H1 (cell line): ENCODE results near the gene COL5A1. TPM values are rescaled to one million over a fixed set of nuclear protein-coding genes. Genes with fewer than 3 reads are reported as not detected.

Experiments
- CTCF ChIA-PET: fragments of 300-600 bp; sonication (Branson Sonifier 250); formaldehyde crosslinking; loops from one replicate; lab custom pipeline; 2021; ENCODE audit not compliant: partially characterized antibody; lab: Charles Lee
- POLR2A ChIA-PET: fragments of 300-600 bp; sonication (Branson Sonifier 250); formaldehyde crosslinking; loops from one replicate; lab custom pipeline; 2021; ENCODE audit warnings: inconsistent platforms; ENCODE audit not compliant: partially characterized antibody; lab: Charles Lee
- DNase-seq, 2 experiments: peaks; one replicate each; pipeline versions ENCODE4 v3.0.0 to v3.0.0-alpha.2; 2010 to 2022; ENCODE audit warnings: low spot score in 2 of 2, low read depth in 1 of 2, mixed read lengths in 1 of 2
- FAIRE-seq: peaks from 2 replicates; lab custom pipeline; 2011; peaks lifted over from hg19 to GRCh38; lab: Jason Lieb, UNC
- H2AFZ ChIP-seq: 2 replicates; pipeline ENCODE4 v1.8.1; 2012; ENCODE audit warnings: low read length, inconsistent platforms
- H2AK5ac ChIP-seq: 2 replicates; pipeline ENCODE4 v1.6.1; 2013; ENCODE audit warnings: low read depth, low read length
- H2BK120ac ChIP-seq: replicated peaks from 2 replicates; pipeline ENCODE3; 2013; ENCODE audit warnings: low read depth, low read length, inconsistent platforms
- H2BK12ac ChIP-seq: 2 replicates; pipeline ENCODE4 v1.6.1; 2013; ENCODE audit warnings: low read depth, low read length
- H2BK15ac ChIP-seq: 2 replicates; pipeline ENCODE4 v1.6.1; 2013; ENCODE audit warnings: low read length
- H2BK20ac ChIP-seq: 2 replicates; pipeline ENCODE4 v1.6.1; 2013; ENCODE audit warnings: low read length
- H2BK5ac ChIP-seq: 2 replicates; pipeline ENCODE4 v1.6.1; 2013; ENCODE audit warnings: low read depth, low read length
- H3K14ac ChIP-seq: 2 replicates; pipeline ENCODE4 v1.6.1; 2013; ENCODE audit warnings: inconsistent platforms; ENCODE audit not compliant: insufficient read length
- H3K18ac ChIP-seq: 2 replicates; pipeline ENCODE4 v1.6.1; 2013; ENCODE audit warnings: low read length; ENCODE audit errors: extremely low read depth
- H3K23ac ChIP-seq: 2 replicates; pipeline ENCODE4 v1.6.1; 2013; ENCODE audit warnings: inconsistent platforms; ENCODE audit not compliant: insufficient read length
- H3K23me2 ChIP-seq: 2 replicates; pipeline ENCODE4 v1.6.1; 2013; ENCODE audit warnings: low read depth, low read length
- H3K27ac ChIP-seq: 2 replicates; pipeline ENCODE4 v1.6.1; 2011; ENCODE audit warnings: low read depth, low read length, inconsistent platforms
- H3K27me3 ChIP-seq, 4 experiments: replicated peaks in 1 of 4; 1 replicate in 1 of 4; 2 replicates in 3 of 4; pipeline versions ENCODE4 v1.6.1 to v1.8.1; 2011 to 2013; ENCODE audit warnings: low read length in 3 of 4, mild to moderate bottlenecking in 3 of 4, inconsistent platforms in 2 of 4, mixed read lengths in 2 of 4, moderate library complexity in 1 of 4; ENCODE audit not compliant: control insufficient read depth in 3 of 4, insufficient read depth in 3 of 4; ENCODE audit errors: extremely low read depth in 1 of 4
- H3K36me3 ChIP-seq, 4 experiments: 2 replicates each; pipeline versions ENCODE4 v1.6.1 to v1.8.1; 2011 to 2013; ENCODE audit warnings: mild to moderate bottlenecking in 4 of 4, low read length in 3 of 4, moderate library complexity in 2 of 4, control low read depth in 1 of 4, inconsistent platforms in 1 of 4; ENCODE audit not compliant: insufficient read depth in 4 of 4, control insufficient read depth in 2 of 4
- H3K4ac ChIP-seq: replicated peaks from 2 replicates; pipeline ENCODE3; 2013; ENCODE audit warnings: low read length, low read depth, mixed read lengths, inconsistent platforms; ENCODE audit not compliant: insufficient read length
- H3K4me1 ChIP-seq, 4 experiments: replicated peaks in 1 of 4; 1 replicate in 1 of 4; 2 replicates in 3 of 4; pipeline versions ENCODE4 v1.6.1 to v1.8.1; 2011 to 2013; ENCODE audit warnings: low read length in 3 of 4, inconsistent platforms in 2 of 4, mixed read lengths in 1 of 4; ENCODE audit not compliant: insufficient read depth in 4 of 4, control insufficient read depth in 3 of 4
- H3K4me2 ChIP-seq, 2 experiments: 2 replicates each; pipeline versions ENCODE4 v1.6.1 to v1.8.1; 2011 to 2013; ENCODE audit warnings: low read depth in 2 of 2, low read length in 2 of 2, control low read depth in 1 of 2, inconsistent platforms in 1 of 2, mild to moderate bottlenecking in 1 of 2; ENCODE audit not compliant: insufficient read depth in 1 of 2
- H3K4me3 ChIP-seq, 4 experiments: fragments of 200-600, 300-600 bp in 1 of 4; sonication (generic), shearing (Covaris generic), sonication (Bioruptor Twin) in 1 of 4; 2 replicates each; pipeline versions ENCODE4 v1.5.1 to v1.8.1; 2011 to 2016; ENCODE audit warnings: low read length in 4 of 4, low read depth in 3 of 4, control low read depth in 2 of 4, inconsistent platforms in 2 of 4, mild to moderate bottlenecking in 2 of 4, mixed read lengths in 1 of 4, moderate library complexity in 1 of 4; ENCODE audit not compliant: insufficient read depth in 2 of 4; ENCODE audit errors: extremely low read depth in 1 of 4
- H3K56ac ChIP-seq: replicated peaks from 2 replicates; pipeline ENCODE3; 2013; ENCODE audit warnings: low read depth, mild to moderate bottlenecking, mixed read lengths, low read length, inconsistent platforms; ENCODE audit not compliant: insufficient read length
- H3K79me1 ChIP-seq: 2 replicates; pipeline ENCODE4 v1.6.1; 2013; ENCODE audit warnings: low read depth, low read length, control low read depth
- H3K79me2 ChIP-seq, 2 experiments: 2 replicates each; pipeline versions ENCODE4 v1.6.1 to v1.8.1; 2012 to 2013; ENCODE audit warnings: low read length in 2 of 2, mild to moderate bottlenecking in 2 of 2, inconsistent platforms in 1 of 2; ENCODE audit not compliant: insufficient read depth in 2 of 2, control insufficient read depth in 1 of 2
- H3K9ac ChIP-seq, 4 experiments: replicated peaks in 1 of 4; 1 replicate in 1 of 4; 2 replicates in 3 of 4; pipeline versions ENCODE4 v1.6.1 to v1.8.1; 2011 to 2013; ENCODE audit warnings: low read depth in 3 of 4, low read length in 3 of 4, control low read depth in 2 of 4, mild to moderate bottlenecking in 2 of 4, moderate library complexity in 2 of 4, inconsistent platforms in 1 of 4; ENCODE audit errors: extremely low read depth in 1 of 4
- H3K9me3 ChIP-seq, 2 experiments: 2 replicates each; pipeline versions ENCODE4 v1.6.1 to v1.8.1; 2012 to 2013; ENCODE audit warnings: mild to moderate bottlenecking in 2 of 2, moderate library complexity in 2 of 2, control low read depth in 1 of 2, inconsistent platforms in 1 of 2, low read depth in 1 of 2, low read length in 1 of 2, mixed read lengths in 1 of 2; ENCODE audit not compliant: insufficient read depth in 2 of 2
- H4K20me1 ChIP-seq, 2 experiments: replicated peaks in 1 of 2; 2 replicates each; pipeline versions ENCODE3 to v1.8.1; 2011 to 2013; ENCODE audit warnings: inconsistent platforms in 2 of 2, low read length in 2 of 2, mild to moderate bottlenecking in 1 of 2; ENCODE audit not compliant: insufficient read depth in 2 of 2, control insufficient read depth in 1 of 2
- H4K5ac ChIP-seq: 2 replicates; pipeline ENCODE4 v1.6.1; 2013; ENCODE audit warnings: low read length, low read depth, mixed read lengths, inconsistent platforms; ENCODE audit not compliant: insufficient read length
- H4K8ac ChIP-seq: 2 replicates; pipeline ENCODE4 v1.8.0; 2013; ENCODE audit warnings: mild to moderate bottlenecking, moderate library complexity, low read length, inconsistent platforms; ENCODE audit not compliant: insufficient read depth; ENCODE audit errors: extremely low read depth
- H4K91ac ChIP-seq: replicated peaks from 2 replicates; pipeline ENCODE3; 2013; ENCODE audit warnings: low read length, mixed read lengths, inconsistent platforms; ENCODE audit not compliant: insufficient read length
- EGR1 ChIP-seq: IDR thresholded peaks from 2 replicates; pipeline ENCODE4 v1.6.1; 2011; ENCODE audit warnings: low read depth, low read length, borderline replicate concordance
- EZH2 ChIP-seq: fragments of 200-600 bp; sonication (generic); IDR thresholded peaks from 2 replicates; pipeline ENCODE4 v1.7.1; 2012; ENCODE audit warnings: low read depth, mild to moderate bottlenecking, moderate library complexity, low read length, inconsistent platforms; ENCODE audit not compliant: severe bottlenecking
- JUN ChIP-seq: IDR thresholded peaks from 2 replicates; pipeline ENCODE4 v1.6.1; 2011; ENCODE audit warnings: low read depth, mild to moderate bottlenecking, improper control_type of control experiment, low read length
- KDM1A ChIP-seq: fragments of 200-600, 300-600 bp; sonication (generic); IDR thresholded peaks from 2 replicates; pipeline ENCODE4 v1.7.1; 2016; ENCODE audit warnings: mild to moderate bottlenecking, low read length, borderline replicate concordance
- RXRA ChIP-seq: IDR thresholded peaks from 2 replicates; pipeline ENCODE4 v1.6.1; 2011; ENCODE audit warnings: low read depth, mild to moderate bottlenecking, low read length, moderate library complexity; ENCODE audit not compliant: insufficient read depth
- TEAD4 ChIP-seq: IDR thresholded peaks from 2 replicates; pipeline ENCODE4 v1.6.1; 2012; ENCODE audit warnings: low read depth, low read length, inconsistent platforms, mixed read lengths
- WGBS, 2 experiments: shearing (Covaris generic) in 1 of 2; methylation state at CpG; one replicate each; pipeline versions ENCODE4 v1.1.6 to v1.1.7; 2013 to 2015; ENCODE audit warnings: low lambda C conversion rate in 2 of 2, mixed read lengths in 2 of 2, inconsistent platforms in 1 of 2, low coverage in 1 of 2, missing lambda C conversion rate in 1 of 2; ENCODE audit not compliant: insufficient replicate concordance in 2 of 2, insufficient coverage in 1 of 2, insufficient read length in 1 of 2; ENCODE audit errors: extremely low coverage in 1 of 2, missing lambda C conversion rate in 1 of 2; 5-methylcytosine and 5-hydroxymethylcytosine counted together
- polyA plus RNA-seq, 7 experiments: library from polyadenylated mRNA; depleted of rRNA in 3 of 7; stranded (reverse) in 5 of 7; unstranded in 2 of 7; fragments of >200 nt in 5 of 7; fragments of 200-250 nt in 2 of 7; gene quantifications; 1 replicate in 5 of 7; 2 replicates in 1 of 7; 4 replicates in 1 of 7; pipeline versions ENCODE4 v1.2.1 to v1.2.3, GENCODE V29; 2011 to 2013; ENCODE audit warnings: missing spikeins in 2 of 7, mixed read lengths in 2 of 7
- total RNA-seq: library from RNA; stranded (reverse); fragmentation: NEBNext Ultra II Directional; extraction: Animal tissue kit (Norgen Biotek cat#: 25700); gene quantifications from 2 replicates; pipeline ENCODE4 v1.2.1, GENCODE V29; 2021
- TF ChIP-seq, protein P1 (sequence below): IDR thresholded peaks from 2 replicates; pipeline ENCODE4 v1.6.1; 2012; ENCODE audit warnings: inconsistent platforms

The COL5A1 gene
- total and polyA plus RNA-seq, 2 of the 8 experiments (the other 6 are each of a cell fraction or from before 2014, with no cell fraction given), result 3.8 to 12.0 TPM

DNA sequence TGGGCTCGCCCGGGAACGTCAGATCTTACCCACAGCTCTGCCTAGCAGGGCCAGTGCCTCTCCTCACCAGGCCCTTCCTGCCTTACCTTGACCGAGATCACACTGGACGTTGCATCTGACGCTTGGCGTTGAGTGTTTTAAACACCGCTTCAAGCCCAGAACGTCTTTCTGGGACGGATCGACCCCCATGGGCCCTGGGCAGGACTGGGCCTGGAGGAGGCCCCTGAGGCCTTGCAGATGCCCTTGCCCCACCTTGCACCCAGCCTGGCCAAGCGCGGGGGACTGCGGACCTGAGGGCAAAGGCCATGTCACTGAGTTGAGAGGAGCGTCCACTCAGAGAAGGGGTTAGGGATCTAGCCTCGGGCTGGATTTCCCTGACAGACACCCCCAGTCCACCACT lies 174.7 kb downstream of the COL5A1 start:
- no peak overlapping the region for H3K4me3 ChIP-seq
- H4K20me1 ChIP-seq, result no peaks in the 10 kb centered on the region
- 84% methylated on average over 16 of the region's 16 CpGs; no CpG with 5 or more reads in 1 of the 2 experiments for WGBS, 2 experiments
- H3K4ac ChIP-seq, result no peak overlapping the region
- no peak overlapping the region for H3K56ac ChIP-seq
- H2BK15ac ChIP-seq, result no peak overlapping the region
- H3K79me1 ChIP-seq, result no peaks in the 10 kb centered on the region
- DNase-seq (no peak), FAIRE-seq (no peak)
- H3K36me3 ChIP-seq, result no peaks in the 10 kb centered on the region; a peak in 1 of 8 replicates
- H2BK5ac ChIP-seq, result no peak overlapping the region; the same call in 1 of the 2 replicates
- no peak overlapping the region for H2BK20ac ChIP-seq
- no peaks in the 10 kb centered on the region for H3K9me3 ChIP-seq
- no peak overlapping the region for H3K9ac ChIP-seq
- H3K79me2 ChIP-seq, result no peaks in the 10 kb centered on the region
- H4K5ac ChIP-seq, result no peak overlapping the region
- H3K18ac ChIP-seq, result no peak overlapping the region
- no peak for TF ChIP-seq KDM1A
- no peak for TF ChIP-seq JUN
- no peak for TF ChIP-seq EZH2
- no peak for TF ChIP-seq EGR1
- TF ChIP-seq TEAD4, result no peak
- TF ChIP-seq, protein P1, sequence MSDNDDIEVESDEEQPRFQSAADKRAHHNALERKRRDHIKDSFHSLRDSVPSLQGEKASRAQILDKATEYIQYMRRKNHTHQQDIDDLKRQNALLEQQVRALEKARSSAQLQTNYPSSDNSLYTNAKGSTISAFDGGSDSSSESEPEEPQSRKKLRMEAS, result no peak
- no peak for TF ChIP-seq RXRA
- no peak overlapping the region for H2AK5ac ChIP-seq
- H3K4me2 ChIP-seq, result no peak overlapping the region
- no peak overlapping the region; the same call in 1 of the 2 replicates for H4K8ac ChIP-seq
- H3K23me2 ChIP-seq, result no peaks in the 10 kb centered on the region
- H3K23ac ChIP-seq, result no peak overlapping the region
- H3K27me3 ChIP-seq, result no peaks in the 10 kb centered on the region
- H2BK120ac ChIP-seq, result no peak overlapping the region
- no peak overlapping the region for H3K14ac ChIP-seq
- H2BK12ac ChIP-seq, result no peak overlapping the region
- POLR2A ChIA-PET, result no interaction called here
- peaks cover 6 to 17% (median 11%) of the 10 kb centered on the region in 4 experiments; a peak in 6 of 7 replicates for H3K4me1 ChIP-seq
- CTCF ChIA-PET, result interaction anchor here (1.0 kb wide), 1 partner anchor 11 kb away, joined by 3 read pairs; no protein-coding TSS in a partner anchor
- no peak overlapping the region for H4K91ac ChIP-seq
- no peak overlapping the region for H2AFZ ChIP-seq
- H3K27ac ChIP-seq, result no peak overlapping the region
